ENCODE data around the gene RNASEL.

DNA sequence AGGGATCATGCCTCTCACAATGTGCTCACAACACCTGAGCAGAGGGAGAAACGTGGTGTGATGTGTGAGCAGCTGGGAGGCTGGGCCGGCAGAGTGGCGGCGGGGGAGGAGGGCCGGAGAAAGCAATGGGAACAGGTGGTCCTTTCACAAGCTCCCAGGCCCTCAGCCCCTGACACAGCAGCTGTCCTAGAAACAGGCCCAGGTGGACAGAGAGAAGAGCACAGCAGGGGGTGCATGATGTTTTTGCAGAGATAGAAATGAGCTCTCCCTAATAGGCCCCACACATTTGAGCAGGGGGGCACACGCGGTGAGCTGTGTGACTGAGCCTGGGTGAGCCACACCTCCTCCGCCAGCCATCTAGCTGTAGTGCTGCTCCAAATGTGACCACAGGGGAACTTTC, 22.7 kb upstream of the RNASEL start:
- TF ChIP-seq, protein P1, sequence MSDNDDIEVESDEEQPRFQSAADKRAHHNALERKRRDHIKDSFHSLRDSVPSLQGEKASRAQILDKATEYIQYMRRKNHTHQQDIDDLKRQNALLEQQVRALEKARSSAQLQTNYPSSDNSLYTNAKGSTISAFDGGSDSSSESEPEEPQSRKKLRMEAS (IDR thresholded peaks at IDR 0.05; ENCODE audit: insufficient read depth, insufficient read length) = no peak
- TF ChIP-seq, protein P2, sequence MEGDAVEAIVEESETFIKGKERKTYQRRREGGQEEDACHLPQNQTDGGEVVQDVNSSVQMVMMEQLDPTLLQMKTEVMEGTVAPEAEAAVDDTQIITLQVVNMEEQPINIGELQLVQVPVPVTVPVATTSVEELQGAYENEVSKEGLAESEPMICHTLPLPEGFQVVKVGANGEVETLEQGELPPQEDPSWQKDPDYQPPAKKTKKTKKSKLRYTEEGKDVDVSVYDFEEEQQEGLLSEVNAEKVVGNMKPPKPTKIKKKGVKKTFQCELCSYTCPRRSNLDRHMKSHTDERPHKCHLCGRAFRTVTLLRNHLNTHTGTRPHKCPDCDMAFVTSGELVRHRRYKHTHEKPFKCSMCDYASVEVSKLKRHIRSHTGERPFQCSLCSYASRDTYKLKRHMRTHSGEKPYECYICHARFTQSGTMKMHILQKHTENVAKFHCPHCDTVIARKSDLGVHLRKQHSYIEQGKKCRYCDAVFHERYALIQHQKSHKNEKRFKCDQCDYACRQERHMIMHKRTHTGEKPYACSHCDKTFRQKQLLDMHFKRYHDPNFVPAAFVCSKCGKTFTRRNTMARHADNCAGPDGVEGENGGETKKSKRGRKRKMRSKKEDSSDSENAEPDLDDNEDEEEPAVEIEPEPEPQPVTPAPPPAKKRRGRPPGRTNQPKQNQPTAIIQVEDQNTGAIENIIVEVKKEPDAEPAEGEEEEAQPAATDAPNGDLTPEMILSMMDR (IDR thresholded peaks at IDR 0.05; ENCODE audit: extremely low read depth in 1 of 2, insufficient read depth in 1 of 2, low read depth in 1 of 2, low read length in 2 of 2) = no peak
- TF ChIP-seq GATA2 (IDR thresholded peaks at IDR 0.05; ENCODE audit: insufficient read depth, insufficient read length, low read depth, low read length) (no peak), EZH2 (IDR thresholded peaks at IDR 0.05; ENCODE audit: borderline replicate concordance, low read depth, low read length, severe bottlenecking) (no peak), MYC (IDR thresholded peaks at IDR 0.05; ENCODE audit: low read depth, low read length) (no peak), FOS (IDR thresholded peaks at IDR 0.05; ENCODE audit: borderline replicate concordance, insufficient read depth, low read length) (no peak), POLR2AphosphoS5 (IDR thresholded peaks at IDR 0.05; ENCODE audit: insufficient read depth, low read depth, low read length) (no peak), POLR2A (IDR thresholded peaks at IDR 0.05; ENCODE audit: low read depth, low read length) (no peak)
